GM10248 (cell line): ENCODE measurements around the gene JAKMIP1.

Experiments used
- CTCF ChIA-PET: fragments of 300-600 bp; sonication (Branson Sonifier 250); formaldehyde crosslinking; extraction: SDS; loops from one replicate; lab custom pipeline; 2021; ENCODE audit warnings: antibody characterized with exemption; lab: Yijun Ruan, JAX
- POLR2A ChIA-PET: fragments of 350-650 bp; sonication (Branson Sonifier 250); formaldehyde crosslinking; extraction: SDS; loops from one replicate; lab custom pipeline; 2020; ENCODE audit warnings: antibody characterized with exemption; lab: Yijun Ruan, JAX
- DNase-seq: peaks from one replicate; pipeline ENCODE4 v3.0.0; 2012; ENCODE audit errors: extremely low spot score
- CTCF ChIP-seq: IDR thresholded peaks from 2 replicates; pipeline ENCODE4 v1.5.1; 2012; ENCODE audit warnings: mild to moderate bottlenecking, low read depth; ENCODE audit errors: extremely low read depth, missing control alignments, control extremely low read depth

Gene JAKMIP1

DNA sequence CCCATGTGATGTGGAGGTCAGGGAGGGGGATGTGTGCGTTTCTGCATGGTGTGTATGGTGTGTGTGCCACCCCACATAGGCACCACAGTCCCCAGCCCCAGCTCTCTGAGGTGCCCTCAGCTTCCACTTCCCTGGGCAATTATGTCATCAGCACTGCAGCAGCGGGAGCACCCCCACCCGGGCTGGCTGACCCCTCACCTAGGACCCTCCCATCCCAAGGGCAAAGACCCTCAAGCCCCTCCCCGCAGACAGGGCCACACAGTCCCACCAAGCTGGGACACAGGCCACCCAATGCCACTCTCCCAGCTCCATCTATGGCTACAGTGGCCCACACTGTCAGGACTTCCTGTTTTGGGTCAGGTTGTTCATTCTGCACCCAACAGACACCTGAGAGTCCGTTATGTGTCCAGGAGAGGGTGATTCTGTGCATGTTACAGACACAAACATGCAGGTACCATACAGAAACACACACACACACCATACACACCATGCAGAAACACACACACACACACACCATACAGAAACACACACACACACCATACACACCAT lies 75.2 kb downstream of the JAKMIP1 start:
- DNase-seq = no peak
- no peak for TF ChIP-seq CTCF
- POLR2A ChIA-PET = no interaction called here
- CTCF ChIA-PET = interaction anchor here (0.8 kb wide), 1 partner anchor 13 kb away, joined by 3 read pairs; no protein-coding TSS in a partner anchor

DNA sequence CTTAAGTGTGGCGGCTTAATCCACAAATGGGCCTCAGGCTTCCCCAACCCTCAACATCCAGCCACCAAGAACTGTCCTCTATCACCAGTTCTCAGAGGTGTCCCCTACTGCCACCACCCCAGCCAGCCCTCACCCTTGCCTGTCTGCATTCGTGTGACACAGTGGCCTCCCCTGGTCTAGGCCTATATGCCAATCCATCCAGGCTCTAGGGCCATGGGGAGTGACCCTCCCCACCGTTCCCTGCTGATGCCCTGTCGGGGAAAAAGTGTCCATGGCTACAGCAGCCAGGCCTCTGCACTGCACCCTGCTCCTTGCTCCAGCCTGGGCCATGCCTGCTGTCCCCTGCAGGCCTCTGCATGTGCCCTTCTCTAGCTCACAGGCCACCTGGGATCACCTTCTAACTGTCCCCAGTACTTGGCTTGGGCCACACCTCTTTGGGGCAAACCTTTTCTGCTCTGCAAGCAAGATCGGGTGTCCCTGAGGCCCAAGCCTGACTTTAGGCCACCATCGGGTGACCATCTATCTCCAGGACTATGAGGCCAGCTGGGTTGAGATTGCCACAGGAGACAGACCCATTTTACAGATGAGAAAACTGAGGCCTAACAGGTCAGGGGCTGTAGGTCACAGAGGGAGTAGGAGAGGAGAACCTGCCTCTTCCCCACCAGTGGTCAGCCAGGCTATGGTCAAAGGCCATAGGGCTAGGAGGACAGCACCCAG lies 75.8 kb downstream of the JAKMIP1 start:
- TF ChIP-seq CTCF = no peak
- ChIA-PET POLR2A (no interaction called here), CTCF (interaction anchor here (0.8 kb wide), 1 partner anchor 12 kb away, joined by 3 read pairs; no protein-coding TSS in a partner anchor)
- DNase-seq = no peak

DNA sequence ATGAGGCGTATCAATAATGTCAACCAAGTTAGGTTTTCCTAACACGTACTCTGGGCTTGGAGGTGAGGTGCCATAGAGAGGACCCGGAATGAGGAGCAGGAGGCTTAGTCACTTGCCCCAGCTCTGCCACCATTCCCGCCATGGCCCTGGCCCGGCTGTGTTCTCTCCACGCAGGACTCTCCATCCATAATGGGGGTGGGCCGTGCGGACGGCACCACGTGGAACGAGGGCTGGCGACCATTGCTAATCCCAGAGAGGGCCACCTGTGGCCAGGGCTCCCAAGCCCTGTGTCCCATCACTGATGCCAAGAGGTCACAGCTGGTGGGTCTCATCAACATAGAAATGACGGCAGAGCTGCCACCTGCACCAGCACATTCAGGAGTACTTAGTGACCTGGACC lies 76.4 kb downstream of the JAKMIP1 start:
- POLR2A ChIA-PET = no interaction called here
- CTCF ChIA-PET = no interaction called here
- no peak for DNase-seq
- no peak for TF ChIP-seq CTCF

GRCh38 chr4:6123541-6123940 lies 76.8 kb downstream of the JAKMIP1 start:
- ChIA-PET POLR2A (no interaction called here), CTCF (no interaction called here)
- TF ChIP-seq CTCF = no peak
- DNase-seq = no peak

GRCh38 chr4:6123116-6123515 lies 77.2 kb downstream of the JAKMIP1 start:
- no peak for DNase-seq
- ChIA-PET POLR2A (no interaction called here), CTCF (no interaction called here)
- TF ChIP-seq CTCF = no peak

DNA sequence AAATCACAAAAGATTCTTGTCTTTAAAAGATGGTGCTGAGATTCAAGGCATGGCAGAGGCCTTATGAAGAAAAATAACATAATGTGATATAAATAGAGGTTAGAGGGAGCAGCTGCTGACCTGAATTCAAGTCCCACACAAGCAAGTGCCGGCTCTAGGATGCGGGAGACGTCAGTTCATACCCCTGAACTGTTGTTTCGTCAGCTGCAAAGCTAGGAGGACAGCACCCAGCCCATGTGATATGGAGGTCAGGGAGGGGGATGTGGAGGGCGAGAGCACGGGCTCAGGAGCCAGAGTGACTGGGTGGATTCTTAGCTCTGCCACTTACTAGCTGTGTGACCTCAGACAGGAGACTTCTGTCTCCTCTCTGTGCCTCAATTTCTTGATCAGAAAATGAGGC lies 77.9 kb downstream of the JAKMIP1 start:
- no peak for TF ChIP-seq CTCF
- ChIA-PET POLR2A (no interaction called here), CTCF (no interaction called here)
- DNase-seq = no peak

- TF ChIP-seq CTCF = no peak
- DNase-seq = no peak
- POLR2A ChIA-PET = no interaction called here
- CTCF ChIA-PET = interaction anchor here (1.4 to 2.0 kb wide), 2 partner anchors 9 to 10 kb away, joined by 4 to 5 read pairs; no protein-coding TSS in a partner anchor
Measured at GRCh38 chr4:6121941-6122340, 78.4 kb downstream of the JAKMIP1 start.
